ENCODE measurements around the gene ASB2.
A peak's percentile ranks its signal among the peaks of the same experiment; 100 is the strongest.

ASB2 gene

DNA sequence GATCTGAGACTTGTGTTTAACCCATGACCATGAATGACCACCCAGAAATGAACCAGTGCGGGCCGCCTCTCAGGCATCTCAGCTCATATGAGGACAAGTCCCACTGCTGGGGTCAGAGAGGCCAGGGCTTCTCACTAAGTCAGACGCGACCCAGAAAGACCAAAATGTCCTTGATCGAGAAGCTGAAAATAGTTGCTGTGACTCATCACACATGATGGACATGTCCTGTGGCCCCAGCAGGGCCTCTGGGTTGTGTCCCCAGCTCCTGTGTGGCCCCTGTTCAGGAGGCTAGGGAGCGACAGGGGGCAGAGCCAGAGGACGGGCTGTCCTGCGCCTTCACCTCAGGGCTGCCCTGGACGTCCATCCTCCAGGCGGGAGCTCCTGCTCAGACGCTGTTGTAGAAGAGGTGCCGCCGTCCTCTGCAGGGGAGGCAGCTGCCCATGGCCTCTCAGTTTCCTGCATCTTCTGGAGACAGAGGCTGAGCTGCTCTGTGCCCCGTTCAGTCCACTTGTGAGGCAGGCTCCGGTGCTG lies 78.2 kb downstream of the ASB2 start:
- DNase-seq = no peak

- no peak for DNase-seq
Measured at GRCh38 chr14:93897476-93897845, 78.9 kb downstream of the ASB2 start.

- DNase-seq = no peak
Measured at GRCh38 chr14:93895023-93895604, 81.3 kb downstream of the ASB2 start.

DNA sequence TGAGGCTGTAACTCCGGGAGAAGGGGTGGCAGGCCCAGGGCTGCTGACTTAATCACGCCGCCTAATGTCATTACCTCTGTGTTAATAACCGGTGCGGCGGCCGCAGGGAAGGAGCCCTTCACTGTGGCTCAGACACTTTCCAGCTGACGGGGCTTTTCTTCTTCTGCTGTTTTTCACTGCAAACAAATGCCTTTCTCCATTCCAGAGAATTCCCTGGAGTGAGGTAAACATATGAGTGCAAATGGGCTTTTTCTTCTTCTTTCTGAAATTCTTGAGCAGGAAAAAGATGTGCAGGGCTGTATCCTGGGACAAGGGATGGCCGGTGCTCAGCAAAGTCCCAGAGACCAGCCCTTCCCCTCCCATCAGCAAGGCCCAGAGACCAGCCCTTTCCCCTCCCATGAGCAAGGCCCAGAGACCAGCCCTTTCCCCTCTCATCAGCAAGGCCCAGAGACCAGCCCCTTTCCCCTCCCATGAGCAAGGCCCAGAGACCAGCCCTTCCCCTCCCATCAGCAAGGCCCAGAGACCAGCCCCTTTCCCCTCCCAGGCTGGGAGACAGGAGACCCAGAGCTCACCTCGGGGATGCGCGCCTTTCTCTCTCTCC lies 82.6 kb downstream of the ASB2 start:
- no peak for DNase-seq

GRCh38 chr14:93892923-93893558 lies 83.3 kb downstream of the ASB2 start:
- peak; percentile 76 for DNase-seq

GRCh38 chr14:93892505-93892839 lies 83.9 kb downstream of the ASB2 start:
- DNase-seq = no peak

DNA sequence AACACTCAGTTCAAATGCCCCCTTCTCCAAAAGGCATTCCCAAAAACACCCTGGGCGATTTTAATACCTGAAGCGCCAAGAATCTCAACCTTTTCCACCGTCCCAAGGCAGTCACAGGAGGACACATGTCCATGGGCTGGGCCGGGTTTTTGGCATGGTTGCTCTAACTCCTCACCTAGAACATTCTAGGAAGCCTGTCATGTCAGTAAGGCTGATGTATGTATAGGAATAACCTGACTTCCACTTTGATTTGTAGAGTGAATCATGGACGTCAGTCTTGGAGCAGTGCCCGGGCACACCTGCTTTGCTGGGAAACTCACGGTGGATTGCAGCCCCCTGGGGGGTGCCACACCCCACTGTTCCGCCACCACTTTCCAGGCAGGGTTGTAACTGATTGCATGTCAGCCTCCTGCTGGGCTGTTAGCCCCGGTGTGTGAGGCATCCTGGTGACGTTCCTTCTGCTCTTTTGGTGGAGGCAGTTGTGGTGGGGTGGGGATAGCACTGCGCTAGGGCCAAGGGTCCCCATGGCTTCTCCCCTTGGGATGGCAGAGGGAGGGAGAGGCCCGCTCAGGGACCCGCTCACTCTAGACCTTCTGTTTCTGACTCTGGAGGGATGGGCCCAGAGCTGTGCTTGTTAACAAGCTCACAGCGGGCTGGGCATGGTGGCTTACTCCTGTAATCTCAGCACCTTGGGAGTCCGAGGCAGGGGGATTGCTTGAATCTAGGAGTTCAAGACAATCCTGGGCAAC lies 84.4 kb downstream of the ASB2 start:
- no peak for DNase-seq

GRCh38 chr14:93889739-93890483 lies 86.5 kb downstream of the ASB2 start:
- no peak for DNase-seq

DNA sequence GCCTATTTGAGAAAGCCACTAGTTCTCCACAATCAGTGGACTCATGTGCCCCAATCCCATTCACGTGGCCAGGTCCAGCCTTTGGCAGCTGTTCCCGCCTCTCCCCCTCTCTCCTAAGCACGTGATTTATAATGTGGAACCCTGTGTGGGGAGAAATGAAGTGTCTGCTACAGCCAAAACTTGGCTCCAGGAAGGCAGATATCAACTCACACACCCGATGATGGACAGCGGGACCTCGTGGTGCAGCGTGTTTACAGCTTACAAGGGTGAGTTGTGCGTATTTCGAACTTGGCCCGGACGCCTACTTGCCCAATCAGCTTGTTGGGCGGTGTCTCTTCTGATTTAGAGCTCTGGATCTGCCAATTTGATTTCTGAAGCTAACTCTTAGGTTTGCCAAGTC lies 87.4 kb downstream of the ASB2 start:
- no peak for DNase-seq

DNA sequence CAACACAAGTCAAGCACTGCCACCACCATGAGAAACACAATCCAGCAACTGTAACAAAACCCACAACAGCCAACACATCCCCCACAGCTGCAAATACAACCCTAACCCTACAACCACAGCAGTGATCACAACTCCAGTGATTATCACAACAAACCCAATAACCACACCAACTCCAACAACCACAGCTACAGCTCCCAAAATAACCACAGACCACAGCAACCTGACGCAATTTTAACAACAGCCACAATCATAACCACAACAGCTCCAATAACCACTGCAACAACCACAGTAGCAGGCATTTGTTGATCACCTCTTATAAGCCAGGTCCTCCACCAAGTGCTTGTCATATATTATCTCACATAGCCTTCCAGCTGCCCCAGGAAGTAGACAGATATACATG lies 91.4 kb downstream of the ASB2 start:
- DNase-seq = no peak
